ENCODE measurements around the gene PLEKHM3. TPM values are rescaled to one million over a fixed set of nuclear protein-coding genes. Genes with fewer than 3 reads are reported as not detected.

The PLEKHM3 gene
- total and polyA plus RNA-seq, 2 of the 4 experiments (the other 2 are of a cell fraction) = 2.4 to 11.3 TPM

DNA sequence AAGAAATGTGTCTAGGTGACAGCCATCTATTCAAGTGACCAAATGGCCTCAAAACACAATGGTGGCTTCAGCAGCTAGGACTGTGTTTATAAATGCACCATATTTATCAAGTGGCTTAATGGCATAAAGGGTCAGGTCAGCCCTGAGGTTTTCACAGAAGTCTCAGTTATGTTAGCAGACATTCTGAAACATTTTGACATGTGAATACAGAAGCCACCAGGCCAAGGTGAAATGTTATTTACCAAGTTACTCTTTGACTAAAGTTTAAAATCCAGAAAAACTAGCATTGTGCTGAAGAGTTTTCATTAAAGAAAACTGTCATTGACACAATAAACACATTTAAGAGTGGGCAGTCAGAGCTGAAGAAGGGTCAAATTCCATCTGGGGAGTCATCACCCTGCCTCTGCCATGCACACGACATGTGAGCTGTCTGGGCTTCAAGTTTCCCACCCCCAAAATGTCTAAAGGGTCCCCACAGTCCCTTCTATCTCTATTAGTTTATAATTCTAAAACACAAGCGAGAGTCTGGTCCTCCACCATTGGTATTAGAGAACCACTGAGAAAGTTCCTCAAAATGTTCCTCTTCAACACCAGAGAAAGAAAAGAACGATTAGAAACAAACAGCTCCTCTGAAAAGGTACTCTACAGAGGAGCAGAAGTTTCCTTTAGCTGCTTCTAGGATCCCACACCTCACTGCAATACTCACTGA, 178.1 kb downstream of the PLEKHM3 start:
- Histone ChIP-seq H3K9ac (ENCODE audit: low read depth, low read length) (no peak overlapping the region), H3K56ac (ENCODE audit: extremely low read depth, insufficient read depth, low read length) (no peak overlapping the region), H3K9me3 (ENCODE audit: control insufficient read depth, insufficient read depth, low read length) (no peaks in the 10 kb centered on the region), H3K27ac (ENCODE audit: insufficient read depth, low read length) (no peak overlapping the region), H3K27me3 (ENCODE audit: control insufficient read depth, insufficient read depth, low read length) (no peaks in the 10 kb centered on the region), H4K20me1 (ENCODE audit: insufficient read depth, low read length) (no peaks in the 10 kb centered on the region), H2BK120ac (ENCODE audit: low read depth, low read length) (no peak overlapping the region), H4K8ac (ENCODE audit: low read depth in 2 of 2, low read length in 2 of 2) (no peak overlapping the region), H3K23ac (ENCODE audit: low read depth, low read length) (no peak overlapping the region), H2BK5ac (ENCODE audit: low read depth, low read length, poor library complexity, severe bottlenecking) (no peak overlapping the region), H2AK5ac (ENCODE audit: low read depth, low read length) (no peak overlapping the region), H4K5ac (ENCODE audit: low read depth, low read length) (no peak overlapping the region), H3K4me2 (ENCODE audit: low read depth, low read length) (no peak overlapping the region), H3K79me1 (ENCODE audit: low read depth in 1 of 2, low read length in 2 of 2) (no peaks in the 10 kb centered on the region), H2BK20ac (ENCODE audit: low read depth, low read length) (no peak overlapping the region), H3K4me3 (ENCODE audit: insufficient read depth, low read depth, low read length) (no peak overlapping the region), H4K91ac (ENCODE audit: insufficient read depth, low read depth, low read length) (no peak overlapping the region), H2AK9ac (replicated peaks; ENCODE audit: low read depth, low read length, poor library complexity) (no peak overlapping the region), H3K4me1 (ENCODE audit: control insufficient read depth, insufficient read depth, low read length) (peaks cover 7% of the 10 kb centered on the region), H3K36me3 (ENCODE audit: control insufficient read depth, insufficient read depth, low read length) (no peaks in the 10 kb centered on the region), H2AFZ (replicated peaks; ENCODE audit: low read length, poor library complexity) (no peak overlapping the region), H2BK15ac (ENCODE audit: low read depth, low read length) (no peak overlapping the region), H3K4ac (ENCODE audit: low read depth, low read length) (no peak overlapping the region), H3K9me1 (ENCODE audit: insufficient read depth, low read length) (no peaks in the 10 kb centered on the region; the same call in 1 of the 2 replicates), H3K14ac (replicated peaks; ENCODE audit: low read depth, low read length) (no peak overlapping the region), H3K18ac (ENCODE audit: low read depth, low read length) (no peak overlapping the region)
- no peak for TF ChIP-seq POLR2A (IDR thresholded peaks at IDR 0.05; ENCODE audit: low read depth, low read length)
- no peak for TF ChIP-seq RAD21 (IDR thresholded peaks at IDR 0.05; ENCODE audit: low read length)
- TF ChIP-seq MXI1 (IDR thresholded peaks at IDR 0.05; ENCODE audit: borderline replicate concordance, low read depth, low read length) = no peak
- no peak for TF ChIP-seq MAFK (IDR thresholded peaks at IDR 0.05; ENCODE audit: low read depth, low read length)
- TF ChIP-seq, protein P1, sequence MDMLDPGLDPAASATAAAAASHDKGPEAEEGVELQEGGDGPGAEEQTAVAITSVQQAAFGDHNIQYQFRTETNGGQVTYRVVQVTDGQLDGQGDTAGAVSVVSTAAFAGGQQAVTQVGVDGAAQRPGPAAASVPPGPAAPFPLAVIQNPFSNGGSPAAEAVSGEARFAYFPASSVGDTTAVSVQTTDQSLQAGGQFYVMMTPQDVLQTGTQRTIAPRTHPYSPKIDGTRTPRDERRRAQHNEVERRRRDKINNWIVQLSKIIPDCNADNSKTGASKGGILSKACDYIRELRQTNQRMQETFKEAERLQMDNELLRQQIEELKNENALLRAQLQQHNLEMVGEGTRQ (IDR thresholded peaks at IDR 0.05; ENCODE audit: low read depth, low read length) = no peak
- TF ChIP-seq, protein P2, sequence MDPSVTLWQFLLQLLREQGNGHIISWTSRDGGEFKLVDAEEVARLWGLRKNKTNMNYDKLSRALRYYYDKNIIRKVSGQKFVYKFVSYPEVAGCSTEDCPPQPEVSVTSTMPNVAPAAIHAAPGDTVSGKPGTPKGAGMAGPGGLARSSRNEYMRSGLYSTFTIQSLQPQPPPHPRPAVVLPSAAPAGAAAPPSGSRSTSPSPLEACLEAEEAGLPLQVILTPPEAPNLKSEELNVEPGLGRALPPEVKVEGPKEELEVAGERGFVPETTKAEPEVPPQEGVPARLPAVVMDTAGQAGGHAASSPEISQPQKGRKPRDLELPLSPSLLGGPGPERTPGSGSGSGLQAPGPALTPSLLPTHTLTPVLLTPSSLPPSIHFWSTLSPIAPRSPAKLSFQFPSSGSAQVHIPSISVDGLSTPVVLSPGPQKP (IDR thresholded peaks at IDR 0.05; ENCODE audit: borderline replicate concordance, low read depth, low read length) = no peak
- no peak for TF ChIP-seq SMC3 (IDR thresholded peaks at IDR 0.05; ENCODE audit: low read depth, low read length)
- no peak for TF ChIP-seq CHD1 (IDR thresholded peaks at IDR 0.05; ENCODE audit: low read depth, low read length)
- TF ChIP-seq FOS (IDR thresholded peaks at IDR 0.05; ENCODE audit: low read depth, low read length) = no peak
- no peak for TF ChIP-seq BHLHE40 (IDR thresholded peaks at IDR 0.05; ENCODE audit: low read depth, low read length)
- TF ChIP-seq CEBPB (IDR thresholded peaks at IDR 0.05; ENCODE audit: low read depth, low read length) = no peak
- no peak for TF ChIP-seq NFE2L2 (IDR thresholded peaks at IDR 0.05; ENCODE audit: low read depth, low read length)
- TF ChIP-seq RFX5 (IDR thresholded peaks at IDR 0.05; ENCODE audit: low read depth, low read length) = no peak
- TF ChIP-seq MAZ (IDR thresholded peaks at IDR 0.05; ENCODE audit: borderline replicate concordance, low read depth, low read length) = no peak
- TF ChIP-seq RCOR1 (IDR thresholded peaks at IDR 0.05; ENCODE audit: insufficient replicate concordance, low read length) = no peak
- TF ChIP-seq, protein P3, sequence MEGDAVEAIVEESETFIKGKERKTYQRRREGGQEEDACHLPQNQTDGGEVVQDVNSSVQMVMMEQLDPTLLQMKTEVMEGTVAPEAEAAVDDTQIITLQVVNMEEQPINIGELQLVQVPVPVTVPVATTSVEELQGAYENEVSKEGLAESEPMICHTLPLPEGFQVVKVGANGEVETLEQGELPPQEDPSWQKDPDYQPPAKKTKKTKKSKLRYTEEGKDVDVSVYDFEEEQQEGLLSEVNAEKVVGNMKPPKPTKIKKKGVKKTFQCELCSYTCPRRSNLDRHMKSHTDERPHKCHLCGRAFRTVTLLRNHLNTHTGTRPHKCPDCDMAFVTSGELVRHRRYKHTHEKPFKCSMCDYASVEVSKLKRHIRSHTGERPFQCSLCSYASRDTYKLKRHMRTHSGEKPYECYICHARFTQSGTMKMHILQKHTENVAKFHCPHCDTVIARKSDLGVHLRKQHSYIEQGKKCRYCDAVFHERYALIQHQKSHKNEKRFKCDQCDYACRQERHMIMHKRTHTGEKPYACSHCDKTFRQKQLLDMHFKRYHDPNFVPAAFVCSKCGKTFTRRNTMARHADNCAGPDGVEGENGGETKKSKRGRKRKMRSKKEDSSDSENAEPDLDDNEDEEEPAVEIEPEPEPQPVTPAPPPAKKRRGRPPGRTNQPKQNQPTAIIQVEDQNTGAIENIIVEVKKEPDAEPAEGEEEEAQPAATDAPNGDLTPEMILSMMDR (conservative IDR thresholded peaks at IDR 0.05; ENCODE audit: low read depth, low read length) = no peak
- ATAC-seq (ENCODE audit: low read depth) (peak; percentile 27), DNase-seq (no peak)
- dilution Hi-C loops (cut with HindIII; ENCODE audit: low sequenced_read_pairs, unreplicated experiment) (no loop called here), in situ Hi-C loops (cut with MboI; ENCODE audit: low sequenced_read_pairs) (no loop called here), intact Hi-C loops (cut with micrococcal nuclease) (no loop called here)
- CTCF ChIA-PET = interaction anchor here (0.6 kb wide), 1 partner anchor 76 kb away, joined by 4 read pairs; no protein-coding TSS in a partner anchor
- no TSS peak for BruUV-seq (replicated peaks)
- WGBS, 2 experiments (ENCODE audit: extremely low coverage in 2 of 2, insufficient read length in 1 of 2) = 17% methylated on average over 1 of the region's 3 CpGs; no CpG with 5 or more reads in 1 of the 2 experiments
- POLR2A ChIA-PET (ENCODE audit: unreplicated experiment) = no interaction called here

Data from IMR-90 (cell line).